Measurements from ENCODE around the gene PDCD1.
"Not testable (repeated sequence)": the region's sequence is repeated elsewhere in the genome, so short reads cannot be mapped to it uniquely, and the experiment has no call there.

Gene PDCD1

DNA sequence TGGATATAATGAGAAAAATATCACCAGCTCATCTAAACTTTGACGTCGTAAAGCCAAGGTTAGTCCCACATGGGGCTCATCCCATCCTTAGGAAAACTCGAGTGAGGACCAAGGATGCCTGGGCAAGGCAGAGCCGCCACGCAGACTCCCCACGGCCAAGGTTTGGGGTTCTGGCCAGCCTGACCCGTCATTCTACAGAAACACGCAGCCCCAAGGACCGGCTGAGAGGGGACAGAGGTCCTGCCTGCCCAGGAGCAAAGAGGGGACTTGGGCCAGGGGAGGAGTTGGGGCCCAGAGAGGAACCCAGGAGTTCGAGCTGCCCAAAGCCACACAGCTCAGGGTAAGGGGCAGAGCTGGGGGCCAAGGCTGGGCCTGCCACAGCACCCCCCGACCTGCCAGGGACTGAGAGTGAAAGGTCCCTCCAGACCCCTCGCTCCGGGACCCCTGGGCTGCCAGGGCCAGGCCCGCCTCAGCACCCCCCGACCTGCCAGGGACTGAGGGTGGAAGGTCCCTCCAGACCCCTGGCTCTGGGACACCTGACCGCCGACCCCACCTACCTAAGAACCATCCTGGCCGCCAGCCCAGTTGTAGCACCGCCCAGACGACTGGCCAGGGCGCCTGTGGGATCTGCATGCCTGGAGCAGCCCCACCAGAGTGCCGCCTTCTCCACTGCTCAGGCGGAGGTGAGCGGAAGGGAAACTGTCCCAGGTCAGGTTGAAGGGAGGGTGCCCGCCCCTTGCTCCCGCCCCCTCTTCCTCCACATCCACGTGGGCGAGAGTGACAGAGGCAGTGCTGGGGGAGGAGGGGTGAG is at the start of gene PDCD1:
Gene PDCD1 (minus strand): TSS at position 689 of the 811 bp plus-strand sequence. CDS start 56 bp downstream, at position 633.
- no peak for DNase-seq (ENCODE audit: low read depth)

DNA sequence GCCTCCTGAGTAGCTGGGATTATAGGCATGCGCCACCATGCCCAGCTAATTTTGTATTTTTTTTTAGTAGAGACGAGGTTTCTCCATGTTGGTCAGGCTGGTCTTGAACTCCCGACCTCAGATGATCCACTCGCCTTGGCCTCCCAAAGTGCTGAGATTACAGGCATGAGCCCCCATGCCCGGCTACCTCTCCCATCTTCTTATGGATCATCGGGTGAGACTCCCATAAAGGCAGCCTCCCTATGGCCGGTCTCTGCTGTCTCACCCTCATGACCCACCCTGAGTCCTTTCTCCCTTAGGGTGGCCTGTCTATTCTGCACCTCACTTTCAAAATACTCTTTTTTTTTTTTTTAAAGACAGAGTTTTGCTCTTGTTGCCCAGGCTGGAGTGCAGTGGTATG is 49.1 kb upstream of the PDCD1 start:
- DNase-seq (ENCODE audit: low read depth) = not testable (repeated sequence)

GRCh38 chr2:241906826-241907570 is 48.3 kb upstream of the PDCD1 start:
- no peak for DNase-seq (ENCODE audit: low read depth)

DNA sequence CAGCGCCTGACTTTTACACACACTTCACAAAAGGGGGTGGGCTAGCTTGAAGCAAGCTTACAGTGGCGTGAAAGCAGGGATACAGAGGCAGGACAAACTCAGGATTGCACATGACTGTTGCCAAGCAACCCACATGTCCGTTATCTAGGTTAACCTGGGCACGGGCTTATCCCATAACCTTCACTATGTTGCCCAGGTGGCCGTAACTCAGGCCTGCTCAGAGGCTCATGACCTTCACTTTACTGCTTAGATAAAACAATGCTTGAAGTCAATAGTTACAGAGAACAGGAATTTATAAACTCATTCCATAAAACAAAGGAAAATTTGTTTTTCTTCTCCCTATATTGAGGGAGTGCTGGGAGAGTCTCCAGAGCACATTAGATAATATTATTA is 47.7 kb upstream of the PDCD1 start:
- not testable (repeated sequence) for DNase-seq (ENCODE audit: low read depth)

DNA sequence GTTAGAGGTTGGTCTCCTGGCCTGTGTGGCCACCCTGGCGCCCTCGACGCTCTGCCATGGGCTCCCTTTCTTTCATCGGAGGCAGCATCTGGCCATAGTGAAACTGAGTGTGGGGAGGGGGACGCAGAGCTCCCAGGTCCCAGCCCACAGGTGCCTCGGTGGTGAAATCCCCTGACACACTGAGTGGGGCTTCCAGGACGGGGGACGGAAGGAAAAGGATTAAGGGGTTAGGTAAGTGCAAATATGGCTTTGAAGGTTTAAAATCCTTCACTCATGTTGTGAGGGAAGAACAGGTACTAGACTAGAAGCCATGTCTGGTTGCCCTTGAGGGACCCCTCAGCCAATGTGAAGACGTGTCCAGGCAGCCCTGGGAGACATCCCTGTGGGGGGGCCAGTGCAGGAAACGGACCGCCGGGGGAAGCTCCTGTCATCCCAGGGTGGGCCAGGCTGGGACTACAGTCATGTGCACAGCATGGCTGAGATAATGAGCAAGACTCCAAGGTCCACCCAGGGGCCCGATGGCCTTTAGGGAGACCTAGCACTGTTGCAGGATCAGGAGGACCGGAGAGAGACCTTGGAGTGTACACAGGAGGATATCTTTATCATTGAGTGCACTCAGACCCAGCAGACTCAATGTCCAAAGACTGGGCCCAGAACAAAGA is 47.2 kb upstream of the PDCD1 start:
- no peak for DNase-seq (ENCODE audit: low read depth)

DNA sequence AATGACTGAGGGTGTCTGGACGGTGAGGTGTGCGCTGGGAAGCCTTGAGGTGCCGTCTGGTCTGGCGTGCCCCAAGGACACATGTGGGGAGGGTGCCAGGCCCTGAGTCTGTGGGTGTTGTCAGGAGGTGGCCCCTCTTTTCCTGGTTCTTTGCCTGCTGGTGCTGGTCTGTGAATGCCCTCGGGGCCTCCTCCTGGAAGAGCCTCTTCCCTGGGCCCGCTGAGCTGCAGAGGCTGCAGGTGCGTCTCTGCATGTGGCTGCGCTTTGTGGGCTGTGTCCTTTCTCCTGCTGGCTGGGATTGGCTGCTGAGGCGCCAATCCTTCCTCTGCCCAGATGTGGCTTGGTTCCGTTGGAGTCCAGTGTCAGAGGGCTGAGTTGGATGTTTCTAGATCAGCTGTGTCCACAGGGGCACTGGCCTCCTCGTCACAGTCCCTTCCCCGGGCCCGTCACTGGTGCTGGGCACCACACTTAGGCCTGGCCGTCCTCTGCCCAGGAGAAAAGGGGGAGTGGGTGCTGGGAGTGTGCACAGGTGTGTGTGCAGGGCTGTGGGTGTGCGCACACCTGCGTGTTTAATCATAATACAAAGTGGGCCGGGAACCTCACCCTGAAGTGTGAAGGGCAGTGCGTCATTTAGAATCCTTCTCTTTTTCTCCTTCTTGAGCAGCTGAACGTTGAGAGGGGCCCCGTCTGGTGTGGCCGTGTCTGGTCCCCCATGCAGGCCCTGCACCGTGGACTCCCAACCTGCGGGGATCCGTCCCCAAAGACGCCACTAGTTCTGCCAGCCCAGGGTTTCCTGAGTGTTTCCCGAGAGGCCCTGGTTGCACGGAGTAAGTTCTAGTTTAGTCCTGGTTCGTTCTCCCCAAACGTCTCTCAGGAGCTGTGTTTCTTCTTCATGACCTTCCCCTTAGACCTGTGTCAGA is 46.4 kb upstream of the PDCD1 start:
- DNase-seq (ENCODE audit: low read depth) = no peak

- DNase-seq (ENCODE audit: low read depth) = no peak
Observed at GRCh38 chr2:241904011-241904718, 45.5 kb upstream of the PDCD1 start.

- DNase-seq (ENCODE audit: low read depth) = no peak
Observed at GRCh38 chr2:241903121-241904010, 44.7 kb upstream of the PDCD1 start.

DNA sequence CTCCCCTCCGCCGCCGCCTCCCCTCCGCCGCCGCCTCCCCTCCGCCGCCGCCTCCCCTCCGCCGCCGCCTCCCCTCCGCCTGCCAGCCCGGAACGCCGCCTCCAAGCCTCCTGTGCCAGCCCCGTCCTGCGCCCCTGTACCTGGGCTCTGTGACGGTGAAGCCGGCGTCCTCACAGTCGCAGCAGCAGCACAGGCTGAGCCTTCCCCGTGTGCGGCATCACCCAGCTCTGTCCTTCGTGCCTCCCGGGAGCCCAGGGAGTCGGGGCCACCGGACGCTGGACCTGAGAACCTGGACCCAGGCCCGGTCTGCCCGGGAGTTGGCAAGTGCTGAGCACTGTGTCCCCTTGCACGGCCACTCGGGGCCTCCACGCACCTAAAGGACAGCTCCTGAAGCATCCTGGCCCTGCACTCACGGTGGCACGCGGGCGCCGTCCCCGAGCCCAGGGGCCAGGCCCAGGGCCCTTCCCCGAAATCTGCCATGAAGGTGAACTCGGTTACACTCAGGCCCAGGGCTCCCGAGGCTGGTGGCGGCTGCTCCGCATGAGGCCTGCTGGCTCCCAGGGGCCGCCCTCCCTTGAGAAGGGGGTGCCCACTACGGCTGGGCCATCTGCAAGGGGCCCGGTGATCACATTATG is 43.8 kb upstream of the PDCD1 start:
- DNase-seq (ENCODE audit: low read depth) = no peak

GRCh38 chr2:241901500-241902351 is 43.0 kb upstream of the PDCD1 start:
- DNase-seq (ENCODE audit: low read depth) = no peak

- no peak for DNase-seq (ENCODE audit: low read depth)
Observed at GRCh38 chr2:241901018-241901380, 42.3 kb upstream of the PDCD1 start.

- DNase-seq (ENCODE audit: low read depth) = no peak
Observed at GRCh38 chr2:241900251-241901017, 41.7 kb upstream of the PDCD1 start.

GRCh38 chr2:241898463-241899270 is 40.0 kb upstream of the PDCD1 start:
- DNase-seq (ENCODE audit: low read depth) = no peak

GRCh38 chr2:241897231-241897916 is 38.7 kb upstream of the PDCD1 start:
- DNase-seq (ENCODE audit: low read depth) = no peak

- DNase-seq (ENCODE audit: low read depth) = no peak
Observed at GRCh38 chr2:241896746-241897201, 38.1 kb upstream of the PDCD1 start.
